Heart left ventricle (tissue), 16 donors: ENCODE results near the gene CEP290. TPM values are rescaled to one million over a fixed set of nuclear protein-coding genes. Genes with fewer than 3 reads are reported as not detected.

Experiments
- ATAC-seq, 4 donors: fragments of 200-7000 bp; cut with Tn5 transposase; one replicate each; pipeline ENCODE4 v1.9.1; 2020 to 2022; ENCODE audit warnings: moderate library complexity in 4 of 4, mild to moderate bottlenecking in 3 of 4, moderate number of reproducible peaks in 1 of 4
- DNase-seq, 5 donors: peaks; one replicate each; pipeline ENCODE4 v3.0.0-alpha.2; 2020
- H3K27ac ChIP-seq, 12 donors: fragments of 200-600 bp; sonication (generic) in 4 of 12; one replicate each; pipeline versions ENCODE4 v1.5.0 to v1.8.0; 2016 to 2022; ENCODE audit warnings: mild to moderate bottlenecking in 2 of 12
- H3K27me3 ChIP-seq, 9 donors: fragments of 200-600 bp; sonication (generic) in 2 of 9; one replicate each; pipeline versions ENCODE4 v1.5.1 to v1.8.0; 2016 to 2022; ENCODE audit warnings: mild to moderate bottlenecking in 3 of 9
- H3K36me3 ChIP-seq, 9 donors: fragments of 200-600 bp; sonication (generic) in 2 of 9; one replicate each; pipeline versions ENCODE4 v1.5.0 to v1.8.0; 2018 to 2022; ENCODE audit warnings: mild to moderate bottlenecking in 2 of 9
- H3K4me1 ChIP-seq, 12 donors: fragments of 200-600 bp; sonication (generic) in 4 of 12; one replicate each; pipeline versions ENCODE4 v1.5.0 to v1.8.0; 2016 to 2022; ENCODE audit warnings: mild to moderate bottlenecking in 3 of 12
- H3K4me3 ChIP-seq, 12 donors: fragments of 200-600 bp; sonication (generic) in 4 of 12; one replicate each; pipeline versions ENCODE4 v1.5.0 to v1.8.0; 2017 to 2022; ENCODE audit warnings: mild to moderate bottlenecking in 9 of 12, moderate library complexity in 4 of 12
- H3K9me3 ChIP-seq, 12 donors: fragments of 200-600 bp; sonication (generic) in 4 of 12; one replicate each; pipeline versions ENCODE4 v1.5.0 to v1.8.0; 2016 to 2022; ENCODE audit warnings: mild to moderate bottlenecking in 1 of 12
- CTCF ChIP-seq, 12 donors: fragments of 200-600 bp; sonication (generic) in 4 of 12; IDR thresholded peaks; one replicate each; pipeline versions ENCODE4 v1.5.0 to v1.8.0; 2018 to 2022; ENCODE audit warnings: antibody characterized with exemption in 12 of 12, mild to moderate bottlenecking in 5 of 12
- POLR2A ChIP-seq, 2 donors: fragments of 450-650 bp; IDR thresholded peaks; one replicate each; pipeline ENCODE4 v1.6.1; 2017; ENCODE audit warnings: antibody characterized with exemption in 2 of 2, mild to moderate bottlenecking in 2 of 2, moderate library complexity in 2 of 2
- WGBS, 4 donors: extraction: QIAGEN DNeasy Blood & Tissue Kit in 2 of 4; methylation state at CpG; one replicate each; pipeline versions ENCODE4 v1.1.5 to v1.1.7; 2013 to 2018; 5-methylcytosine and 5-hydroxymethylcytosine counted together
- intact Hi-C, 10 donors: fragments of 100-400 bp; cut with DNase I; formaldehyde crosslinking; loops; one replicate each; pipeline versions ENCODE4 v1.11.1 to v1.14.2; 2022
- polyA plus RNA-seq, 2 donors: library from polyadenylated mRNA; stranded (reverse); fragments of 200-250 nt; gene quantifications; one replicate each; pipeline ENCODE4 v1.2.3, GENCODE V29; 2013
- total RNA-seq, 9 donors: library from RNA; depleted of rRNA in 2 of 9; stranded (reverse); fragments of >200 nt in 2 of 9; fragmentation: NEBNext Ultra II Directional in 3 of 9; extraction: Animal tissue kit (Norgen Biotek cat#: 25700) in 3 of 9; gene quantifications; one replicate each; pipeline versions ENCODE4 v1.1.0 to v1.2.4, GENCODE V29; 2016 to 2023
- donor health status: ischemic (EF 13 %, LVEDD 7.1; RV severe dilation, severe dysfunction).
- donor health status: healthy with polysubstance abuse.
- donor health status: DM: no; HTN: yes; CAD: no.
- donor health status: DM: no; HTN: no; CAD: no.
- donor health status: ischemic (EF 25% LVEDD 6.9; RV normal size, moderate dysfunction).
- donor health status: ischemic (EF 25% LVEDD 5.7; RV mildly dilated, moderate dysfunction).
- donor health status: healthy.
- donor health status: DM: yes; HTN: yes; CAD: no.
- donor health status: ischemic (EF 35%, LVEDD 5.7; RV mildly dilated, moderate dysfunction).
- donor health status: nonischemic (EF 11% LVEDD 7.7; RV severe dilation, severe dysfunction).
- donor health status: DM: yes; HTN: yes; CAD: no.
- donor health status: PGD.
- donor health status: ischemic (EF 29% LVEDD 5.4; RV normal size, mild dysfunction).
- donor health status: nonischemic (EF 23%, LVEDD 6.1; RV moderate dilation, normal function).

CEP290 gene
- total and polyA plus RNA-seq, 11 donors: 3.0 to 11.1 (median 7.4) TPM

DNA sequence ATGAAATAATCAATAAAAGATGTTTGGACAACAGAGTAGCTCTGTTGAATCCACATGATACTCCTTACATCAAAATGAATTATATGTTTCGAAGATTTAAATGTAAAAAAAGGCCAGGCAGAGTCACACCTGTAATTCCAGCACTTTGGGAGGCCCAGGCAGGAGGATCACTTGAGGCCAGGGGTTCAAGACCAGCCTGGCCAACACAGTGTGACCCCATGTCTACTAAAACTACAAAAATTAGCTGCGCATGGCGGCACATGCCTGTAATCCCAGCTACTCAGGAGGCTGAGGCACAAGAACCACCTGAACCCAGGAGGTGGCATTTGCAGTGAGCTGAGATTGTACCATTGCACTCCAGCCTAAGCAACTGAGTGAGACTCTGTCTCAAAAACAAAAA, 14.8 kb downstream of the CEP290 start:
- intact Hi-C loops: loop anchor here in 1 of 10 donors (10.0 kb wide), 1 partner anchor 878 kb away; no protein-coding TSS in a partner anchor
- H3K36me3 ChIP-seq: peaks cover 0 to 83% (median 55%) of the 10 kb centered on the region in 9 donors
- no peaks in the 10 kb centered on the region for H3K27me3 ChIP-seq
- no peak overlapping the region for H3K4me3 ChIP-seq
- no peak for DNase-seq
- ATAC-seq: no peak
- H3K9me3 ChIP-seq: no peaks in the 10 kb centered on the region
- H3K4me1 ChIP-seq: no peaks in the 10 kb centered on the region
- WGBS, 4 donors: 96 to 97% (median 97%) methylated on average over 3 of the region's 3 CpGs
- H3K27ac ChIP-seq: no peak overlapping the region
- TF ChIP-seq CTCF (IDR thresholded peaks at IDR 0.05): no peak
- TF ChIP-seq POLR2A (IDR thresholded peaks at IDR 0.05): no peak

DNA sequence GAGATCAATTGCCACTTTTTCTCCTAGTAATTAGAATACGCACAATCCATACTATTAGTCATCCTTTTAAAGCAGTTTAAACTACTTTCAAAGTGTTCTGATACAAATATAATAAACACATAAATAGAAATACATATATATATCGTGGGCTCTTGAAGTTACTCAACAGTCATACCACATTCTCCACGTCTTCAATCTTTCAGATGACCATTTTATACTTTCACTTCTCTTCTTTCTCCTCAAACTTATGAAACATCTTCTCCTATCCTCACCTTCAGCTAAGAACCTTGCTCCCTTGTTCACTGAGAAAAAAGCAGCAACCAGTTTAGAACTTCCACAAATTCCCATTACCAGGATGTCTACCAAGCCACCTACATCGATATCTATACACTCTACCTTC, 19.2 kb downstream of the CEP290 start:
- ATAC-seq (no peak), DNase-seq (no peak)
- no peaks in the 10 kb centered on the region for H3K27me3 ChIP-seq
- H3K36me3 ChIP-seq: peaks cover 0 to 98% (median 53%) of the 10 kb centered on the region in 9 donors
- H3K27ac ChIP-seq: no peak overlapping the region
- no peaks in the 10 kb centered on the region for H3K9me3 ChIP-seq
- no peak overlapping the region for H3K4me3 ChIP-seq
- TF ChIP-seq CTCF (IDR thresholded peaks at IDR 0.05) (no peak), POLR2A (IDR thresholded peaks at IDR 0.05) (no peak)
- intact Hi-C loops: loop anchor here in 1 of 10 donors (10.0 kb wide), 1 partner anchor 882 kb away; no protein-coding TSS in a partner anchor
- no peaks in the 10 kb centered on the region for H3K4me1 ChIP-seq
- WGBS, 4 donors: 70 to 82% (median 72%) methylated on average over 4 of the region's 4 CpGs

GRCh38 chr12:88113871-88114270, 28.0 kb downstream of the CEP290 start:
- 42 to 74% (median 50%) methylated on average over 3 of the region's 3 CpGs for WGBS, 4 donors
- intact Hi-C loops: loop anchor here in 6 of 10 donors (5.0 to 10.0 kb wide), 2 partner anchors 878 to 881 kb away; no protein-coding TSS in a partner anchor
- no peaks in the 10 kb centered on the region for H3K9me3 ChIP-seq
- H3K36me3 ChIP-seq: peaks cover 0 to 88% (median 65%) of the 10 kb centered on the region in 9 donors
- no peaks in the 10 kb centered on the region for H3K4me1 ChIP-seq
- no peaks in the 10 kb centered on the region for H3K27me3 ChIP-seq
- H3K4me3 ChIP-seq: no peak overlapping the region
- DNase-seq (no peak), ATAC-seq (no peak)
- TF ChIP-seq CTCF (IDR thresholded peaks at IDR 0.05): no peak
- TF ChIP-seq POLR2A (IDR thresholded peaks at IDR 0.05): no peak
- no peak overlapping the region for H3K27ac ChIP-seq

- no peak for DNase-seq
- no peaks in the 10 kb centered on the region for H3K9me3 ChIP-seq
- H3K4me3 ChIP-seq: peak overlapping the region in 6 of 12 donors; percentile 14 to 38 (median 20)
- intact Hi-C loops: loop anchor here in 6 of 10 donors (5.0 to 10.0 kb wide), 2 partner anchors 881 to 884 kb away; no protein-coding TSS in a partner anchor
- TF ChIP-seq CTCF (IDR thresholded peaks at IDR 0.05) (peak; percentile 10 to 60 (median 38)), POLR2A (IDR thresholded peaks at IDR 0.05) (no peak)
- peaks cover 0 to 88% (median 65%) of the 10 kb centered on the region in 9 donors for H3K36me3 ChIP-seq
- no peaks in the 10 kb centered on the region for H3K27me3 ChIP-seq
- no peak overlapping the region for H3K27ac ChIP-seq
- H3K4me1 ChIP-seq: no peaks in the 10 kb centered on the region
- WGBS, 4 donors: 15 to 36% (median 20%) methylated on average over 1 of the region's 1 CpG
- no peak for ATAC-seq
Observed at GRCh38 chr12:88111074-88111652, 30.7 kb downstream of the CEP290 start.
